ENCODE data around the gene FOXR1.
"Not testable (repeated sequence)": the region's sequence is repeated elsewhere in the genome, so short reads cannot be mapped to it uniquely, and the experiment has no call there.

Gene FOXR1

DNA sequence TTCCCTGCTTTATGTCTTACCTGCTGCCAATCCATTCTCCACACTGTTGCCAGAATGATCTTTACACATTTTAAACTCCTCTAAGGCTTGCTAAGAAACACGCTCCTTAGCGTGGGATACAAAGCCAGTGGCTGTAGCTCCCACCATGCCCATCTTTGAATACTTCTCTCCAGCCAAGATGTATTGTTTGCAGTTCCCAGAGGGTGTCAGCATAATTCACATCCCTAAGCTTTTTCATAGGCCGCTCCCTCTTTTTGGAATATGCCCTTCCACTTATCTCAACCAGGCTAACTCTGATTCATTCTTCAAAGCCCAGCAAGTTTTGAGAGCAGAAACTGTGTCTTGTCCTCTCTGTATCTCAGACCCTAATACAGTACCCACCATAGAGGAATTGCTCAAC lies 23.6 kb upstream of the FOXR1 start:
- no peak overlapping the region for H3K4me3 ChIP-seq (ENCODE audit: low read depth, low read length)
- no peak for DNase-seq (ENCODE audit: low read depth)
- TF ChIP-seq, protein P1, sequence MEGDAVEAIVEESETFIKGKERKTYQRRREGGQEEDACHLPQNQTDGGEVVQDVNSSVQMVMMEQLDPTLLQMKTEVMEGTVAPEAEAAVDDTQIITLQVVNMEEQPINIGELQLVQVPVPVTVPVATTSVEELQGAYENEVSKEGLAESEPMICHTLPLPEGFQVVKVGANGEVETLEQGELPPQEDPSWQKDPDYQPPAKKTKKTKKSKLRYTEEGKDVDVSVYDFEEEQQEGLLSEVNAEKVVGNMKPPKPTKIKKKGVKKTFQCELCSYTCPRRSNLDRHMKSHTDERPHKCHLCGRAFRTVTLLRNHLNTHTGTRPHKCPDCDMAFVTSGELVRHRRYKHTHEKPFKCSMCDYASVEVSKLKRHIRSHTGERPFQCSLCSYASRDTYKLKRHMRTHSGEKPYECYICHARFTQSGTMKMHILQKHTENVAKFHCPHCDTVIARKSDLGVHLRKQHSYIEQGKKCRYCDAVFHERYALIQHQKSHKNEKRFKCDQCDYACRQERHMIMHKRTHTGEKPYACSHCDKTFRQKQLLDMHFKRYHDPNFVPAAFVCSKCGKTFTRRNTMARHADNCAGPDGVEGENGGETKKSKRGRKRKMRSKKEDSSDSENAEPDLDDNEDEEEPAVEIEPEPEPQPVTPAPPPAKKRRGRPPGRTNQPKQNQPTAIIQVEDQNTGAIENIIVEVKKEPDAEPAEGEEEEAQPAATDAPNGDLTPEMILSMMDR (conservative IDR thresholded peaks at IDR 0.05; ENCODE audit: low read depth, low read length), result no peak

DNA sequence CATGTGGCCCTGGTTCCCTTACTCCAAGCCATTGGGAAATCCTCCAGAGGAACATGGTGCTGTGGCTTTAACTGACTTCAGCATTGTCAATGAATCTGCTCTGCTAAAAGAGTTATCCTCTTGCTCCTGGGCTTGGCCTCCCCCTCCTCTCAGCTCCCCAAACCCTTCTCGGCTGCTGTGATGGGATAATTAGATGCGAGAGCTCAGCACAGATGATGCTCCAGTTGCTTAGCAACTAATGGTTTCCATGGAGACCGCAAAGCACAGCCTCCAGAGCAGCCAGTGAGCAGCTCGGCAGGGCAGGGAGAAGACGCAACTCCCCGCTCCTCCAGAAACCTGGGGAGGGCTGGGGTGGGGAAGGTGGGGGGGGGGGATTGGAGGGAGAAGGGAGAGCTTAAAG lies 18.3 kb upstream of the FOXR1 start:
- TF ChIP-seq, protein P1 (conservative IDR thresholded peaks at IDR 0.05; ENCODE audit: low read depth, low read length), result no peak
- H3K4me3 ChIP-seq (ENCODE audit: low read depth, low read length), result no peak overlapping the region
- peak; percentile 44 for DNase-seq (ENCODE audit: low read depth)

DNA sequence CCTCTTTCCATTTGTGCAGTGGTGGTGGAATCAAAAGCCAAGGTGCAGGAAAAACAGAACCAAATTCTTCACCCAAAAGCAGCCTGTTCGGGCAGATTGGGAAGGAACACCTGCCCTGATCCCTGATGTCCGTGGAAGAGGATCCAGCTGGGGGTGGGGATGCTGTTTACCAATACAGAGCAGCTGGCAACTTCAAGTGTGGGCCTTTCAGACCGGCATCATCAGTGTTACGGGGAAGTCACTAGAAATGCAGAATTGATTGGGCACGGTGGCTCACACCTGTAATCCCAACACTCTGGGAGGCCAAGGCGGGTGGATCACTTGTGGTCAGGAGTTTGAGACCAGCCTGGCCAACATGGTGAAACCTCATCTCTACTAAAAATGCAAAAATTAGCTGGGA lies 17.6 kb upstream of the FOXR1 start:
- not testable (repeated sequence) for DNase-seq (ENCODE audit: low read depth); H3K4me3 ChIP-seq (ENCODE audit: low read depth, low read length)

DNA sequence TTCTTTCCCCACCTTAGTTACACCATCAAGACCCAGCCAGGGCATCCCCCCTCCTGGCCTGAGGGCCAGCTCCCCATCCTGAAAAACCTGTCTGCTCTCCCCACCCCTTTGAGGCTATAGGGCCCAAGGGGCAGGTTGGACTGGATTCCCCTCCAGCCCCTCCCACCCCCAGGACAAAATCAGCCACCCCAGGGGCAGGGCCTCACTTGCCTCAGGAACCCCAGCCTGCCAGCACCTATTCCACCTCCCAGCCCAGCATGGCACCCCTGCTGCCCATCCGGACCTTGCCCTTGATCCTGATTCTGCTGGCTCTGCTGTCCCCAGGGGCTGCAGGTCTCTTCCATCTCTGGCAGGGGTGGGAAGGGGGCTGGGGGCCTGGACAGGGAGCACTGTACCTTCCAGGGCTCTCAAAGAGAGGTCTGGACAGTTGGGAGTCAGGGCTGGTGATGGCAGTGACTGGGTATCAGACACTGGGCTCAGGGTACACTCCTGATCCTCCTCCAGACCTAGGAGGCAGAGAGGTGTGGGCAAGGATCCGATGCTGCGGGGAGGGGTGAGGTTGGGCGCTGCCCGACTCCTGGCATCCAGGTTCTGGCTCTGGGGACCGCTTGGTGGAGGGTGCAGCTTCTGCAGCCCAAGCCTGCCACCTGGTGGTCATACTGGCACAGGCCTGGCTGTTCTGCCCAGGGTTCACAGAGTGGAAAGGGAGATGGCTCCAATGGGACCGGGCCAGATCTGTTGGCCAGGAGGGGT lies 15.3 kb upstream of the FOXR1 start, which contains the start of gene UPK2:
TSS of gene UPK2 (plus strand) at position 205 of the 753 bp plus-strand sequence. CDS start at position 258, 53 bp downstream.
- TF ChIP-seq, protein P1 (conservative IDR thresholded peaks at IDR 0.05; ENCODE audit: low read depth, low read length), result peak; percentile 94
- peak; percentile 83 for DNase-seq (ENCODE audit: low read depth)
- no peak within 1 kb of the TSS for H3K4me3 ChIP-seq (ENCODE audit: low read depth, low read length)

DNA sequence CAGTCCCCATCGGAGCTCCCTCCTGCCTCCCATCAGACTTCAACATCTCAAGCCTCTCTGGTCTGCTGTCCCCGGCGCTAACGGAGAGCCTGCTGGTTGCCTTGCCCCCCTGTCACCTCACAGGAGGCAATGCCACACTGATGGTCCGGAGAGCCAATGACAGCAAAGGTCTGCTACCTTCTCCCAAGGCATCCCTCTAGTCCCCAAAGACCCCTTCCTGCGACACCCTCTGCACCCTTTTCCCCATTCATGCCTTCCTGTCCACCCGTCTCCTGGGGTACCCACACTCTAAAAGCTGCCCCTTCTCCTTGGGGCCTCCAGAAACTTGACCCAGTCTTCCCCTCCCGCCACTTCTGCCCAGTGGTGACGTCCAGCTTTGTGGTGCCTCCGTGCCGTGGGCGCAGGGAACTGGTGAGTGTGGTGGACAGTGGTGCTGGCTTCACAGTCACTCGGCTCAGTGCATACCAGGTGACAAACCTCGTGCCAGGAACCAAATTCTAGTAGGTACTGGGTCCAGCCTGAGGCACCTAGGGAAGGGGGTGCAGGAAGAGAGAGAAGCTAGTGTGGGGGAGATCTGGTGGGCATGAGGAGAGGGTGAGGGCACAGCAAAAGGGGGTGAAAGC lies 14.6 kb upstream of the FOXR1 start:
- TF ChIP-seq, protein P1 (conservative IDR thresholded peaks at IDR 0.05; ENCODE audit: low read depth, low read length), result no peak
- no peak overlapping the region for H3K4me3 ChIP-seq (ENCODE audit: low read depth, low read length)
- DNase-seq (ENCODE audit: low read depth), result no peak

DNA sequence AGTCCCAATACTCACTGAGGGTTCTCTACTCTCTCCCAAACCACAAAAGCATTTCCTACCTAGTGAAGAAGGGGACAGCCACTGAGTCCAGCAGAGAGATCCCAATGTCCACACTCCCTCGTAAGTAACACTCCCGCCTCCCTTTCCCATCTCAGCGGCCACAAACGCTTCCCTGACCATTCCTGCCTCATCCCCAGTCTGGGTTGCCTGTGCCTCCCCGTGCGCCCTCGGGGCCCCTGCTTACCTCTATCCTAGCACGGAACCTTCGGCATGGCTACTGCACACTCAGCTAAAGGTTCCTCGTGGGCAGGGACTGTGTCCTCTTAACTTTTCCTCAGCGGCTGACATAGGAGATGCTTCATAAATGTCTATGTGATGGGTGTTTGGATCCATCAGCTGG lies 14.0 kb upstream of the FOXR1 start:
- no peak overlapping the region for H3K4me3 ChIP-seq (ENCODE audit: low read depth, low read length)
- TF ChIP-seq, protein P1 (conservative IDR thresholded peaks at IDR 0.05; ENCODE audit: low read depth, low read length), result no peak
- no peak for DNase-seq (ENCODE audit: low read depth)

DNA sequence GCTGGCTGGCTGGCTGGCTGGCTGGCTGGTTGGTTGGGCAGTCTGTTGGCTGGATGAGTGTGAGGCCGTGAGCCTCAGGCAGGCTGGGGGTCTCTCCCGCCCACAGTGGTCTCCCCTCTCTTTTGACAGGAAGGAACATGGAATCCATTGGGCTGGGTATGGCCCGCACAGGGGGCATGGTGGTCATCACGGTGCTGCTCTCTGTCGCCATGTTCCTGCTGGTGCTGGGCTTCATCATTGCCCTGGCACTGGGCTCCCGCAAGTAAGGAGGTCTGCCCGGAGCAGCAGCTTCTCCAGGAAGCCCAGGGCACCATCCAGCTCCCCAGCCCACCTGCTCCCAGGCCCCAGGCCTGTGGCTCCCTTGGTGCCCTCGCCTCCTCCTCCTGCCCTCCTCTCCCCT lies 13.6 kb upstream of the FOXR1 start:
- H3K4me3 ChIP-seq (ENCODE audit: low read depth, low read length), result no peak overlapping the region
- DNase-seq (ENCODE audit: low read depth), result no peak
- TF ChIP-seq, protein P1 (conservative IDR thresholded peaks at IDR 0.05; ENCODE audit: low read depth, low read length), result no peak
